Measurements from ENCODE around the gene TUNAR. TPM values are rescaled to one million over a fixed set of nuclear protein-coding genes. Genes with fewer than 3 reads are reported as not detected.
A peak's percentile ranks its signal among the peaks of the same experiment; 100 is the strongest.

TUNAR gene
- 10 to 100 TPM; 26.2 to 30.0 TPM for total RNA-seq
- polyA plus RNA-seq (2013, experiment 1 of 2), result 10.0 TPM
- polyA plus RNA-seq (2013, experiment 2 of 2), result 8.7 TPM
- long read RNA-seq, experiment 1, partial matches to known transcripts, result 0 of 9 reads
- long read RNA-seq, experiment 1, other reads (novel, unspliced or antisense), result 7 of 9 reads
- long read RNA-seq, experiment 2, transcript TUNAR-201 (2 exons, 3,197 nt), result major isoform, 13 of 30 reads
- long read RNA-seq, experiment 2, partial matches to known transcripts, result 15 of 30 reads
- long read RNA-seq, experiment 2, other reads (novel, unspliced or antisense), result 2 of 30 reads
- long read RNA-seq, experiment 3, transcript TUNAR-201 (2 exons, 3,197 nt), result major isoform, 59 of 71 reads
- long read RNA-seq, experiment 3, partial matches to known transcripts, result 7 of 71 reads
- long read RNA-seq, experiment 3, other reads (novel, unspliced or antisense), result 5 of 71 reads
- long read RNA-seq, experiment 4, partial matches to known transcripts, result 0 of 7 reads
- long read RNA-seq, experiment 4, other reads (novel, unspliced or antisense), result 7 of 7 reads

- H3K9me3 Mint-ChIP-seq, result no peaks in the 10 kb centered on the region
- H3K27me3 ChIP-seq (ENCODE audit: control insufficient read depth, insufficient read depth, low read length, poor library complexity, severe bottlenecking), result peaks cover 30% of the 10 kb centered on the region
- DNase-seq, result peak; percentile 79
- no peak for TF ChIP-seq CTCF (conservative IDR thresholded peaks at IDR 0.05)
- no peaks in the 10 kb centered on the region for H3K36me3 ChIP-seq (ENCODE audit: control insufficient read depth, insufficient read depth, low read length)
- no peaks in the 10 kb centered on the region for H3K4me1 ChIP-seq (ENCODE audit: control insufficient read depth, insufficient read depth, low read length)
- H3K27ac Mint-ChIP-seq, result no peak within 1 kb of the TSS
- H3K27me3 Mint-ChIP-seq (ENCODE audit: insufficient read depth), result peaks cover 25% of the 10 kb centered on the region
- 3 to 4% methylated on average over 51 to 70 of the region's 70 CpGs for WGBS, 2 experiments (ENCODE audit: insufficient coverage in 1 of 2, insufficient read length in 1 of 2)
- H3K9ac ChIP-seq (ENCODE audit: extremely low read depth, low read length, poor library complexity, severe bottlenecking), result peak within 1 kb of the TSS; percentile 40
- no peak within 1 kb of the TSS for H3K27ac ChIP-seq (ENCODE audit: low read depth, low read length)
- peak within 1 kb of the TSS; percentile 75 for H3K4me3 Mint-ChIP-seq
- peak within 1 kb of the TSS; percentile 81 for H3K4me3 ChIP-seq (ENCODE audit: low read length)
- H3K4me1 Mint-ChIP-seq, result peaks cover 23% of the 10 kb centered on the region
- H3K9me3 ChIP-seq (ENCODE audit: control insufficient read depth, low read length), result no peaks in the 10 kb centered on the region
- H3K36me3 Mint-ChIP-seq (ENCODE audit: low read depth), result no peaks in the 10 kb centered on the region
These were observed at the start of gene TUNAR for GRCh38 chr14:95876761-95877538. Gene TUNAR, plus strand, starts transcription at chr14:95876832.

- Mint-ChIP-seq H3K4me3 (no peak overlapping the region), H3K27ac (no peak overlapping the region), H3K9me3 (no peaks in the 10 kb centered on the region), H3K4me1 (peaks cover 12% of the 10 kb centered on the region), H3K36me3 (ENCODE audit: low read depth) (no peaks in the 10 kb centered on the region), H3K27me3 (ENCODE audit: insufficient read depth) (peaks cover 4% of the 10 kb centered on the region)
- Histone ChIP-seq H3K4me3 (ENCODE audit: low read length) (no peak overlapping the region), H3K27ac (ENCODE audit: low read depth, low read length) (no peak overlapping the region), H3K36me3 (ENCODE audit: control insufficient read depth, insufficient read depth, low read length) (no peaks in the 10 kb centered on the region), H3K4me1 (ENCODE audit: control insufficient read depth, insufficient read depth, low read length) (no peaks in the 10 kb centered on the region), H3K9me3 (ENCODE audit: control insufficient read depth, low read length) (peaks cover 7% of the 10 kb centered on the region), H3K27me3 (ENCODE audit: control insufficient read depth, insufficient read depth, low read length, poor library complexity, severe bottlenecking) (peaks cover 4% of the 10 kb centered on the region), H3K9ac (ENCODE audit: extremely low read depth, low read length, poor library complexity, severe bottlenecking) (no peak overlapping the region)
- no peak for DNase-seq
- WGBS, 2 experiments (ENCODE audit: insufficient coverage in 1 of 2, insufficient read length in 1 of 2), result 80 to 92% methylated on average over 2 to 3 of the region's 3 CpGs
- TF ChIP-seq CTCF (conservative IDR thresholded peaks at IDR 0.05), result no peak
These were observed 47.9 kb upstream of the TUNAR start for GRCh38 chr14:95828649-95829265.

- H3K9ac ChIP-seq (ENCODE audit: extremely low read depth, low read length, poor library complexity, severe bottlenecking), result no peak overlapping the region
- no peak for TF ChIP-seq CTCF (conservative IDR thresholded peaks at IDR 0.05)
- Mint-ChIP-seq H3K27me3 (ENCODE audit: insufficient read depth) (peaks cover 4% of the 10 kb centered on the region), H3K27ac (no peak overlapping the region), H3K9me3 (no peaks in the 10 kb centered on the region), H3K36me3 (ENCODE audit: low read depth) (no peaks in the 10 kb centered on the region), H3K4me1 (peaks cover 12% of the 10 kb centered on the region), H3K4me3 (no peak overlapping the region)
- no peak for DNase-seq
- peaks cover 4% of the 10 kb centered on the region for H3K27me3 ChIP-seq (ENCODE audit: control insufficient read depth, insufficient read depth, low read length, poor library complexity, severe bottlenecking)
- 89 to 100% methylated on average over 3 of the region's 3 CpGs for WGBS, 2 experiments (ENCODE audit: insufficient coverage in 1 of 2, insufficient read length in 1 of 2)
- no peaks in the 10 kb centered on the region for H3K36me3 ChIP-seq (ENCODE audit: control insufficient read depth, insufficient read depth, low read length)
- H3K9me3 ChIP-seq (ENCODE audit: control insufficient read depth, low read length), result peaks cover 7% of the 10 kb centered on the region
- H3K4me1 ChIP-seq (ENCODE audit: control insufficient read depth, insufficient read depth, low read length), result no peaks in the 10 kb centered on the region
- no peak overlapping the region for H3K4me3 ChIP-seq (ENCODE audit: low read length)
- no peak overlapping the region for H3K27ac ChIP-seq (ENCODE audit: low read depth, low read length)
These were observed 47.3 kb upstream of the TUNAR start for GRCh38 chr14:95829321-95829720.

Data from endodermal cell (in vitro differentiated cells).